Keratinocyte (primary cell): ENCODE measurements around the gene SLC27A2. TPM values are rescaled to one million over a fixed set of nuclear protein-coding genes. Genes with fewer than 3 reads are reported as not detected.

Experiments used
- DNase-seq: peaks from one replicate; pipeline ENCODE4 v3.0.0-alpha.2; 2011; ENCODE audit warnings: low read depth, missing footprints, low spot score
- FAIRE-seq: peaks from 2 replicates; lab custom pipeline; 2011; peaks lifted over from hg19 to GRCh38; lab: Jason Lieb, UNC
- H2AFZ ChIP-seq: 2 replicates; pipeline ENCODE4 v1.6.0; 2012; ENCODE audit warnings: low read length, control low read depth, inconsistent platforms; ENCODE audit not compliant: control insufficient read depth
- H3K27ac ChIP-seq: 2 replicates; pipeline ENCODE4 v1.5.1; 2011; ENCODE audit warnings: low read length; ENCODE audit not compliant: control insufficient read depth, insufficient read depth
- H3K27me3 ChIP-seq: 3 replicates; pipeline ENCODE4 v1.6.0; 2011; ENCODE audit warnings: low read length; ENCODE audit not compliant: control insufficient read depth, insufficient read depth; ENCODE audit errors: extremely low read depth
- H3K36me3 ChIP-seq, 2 experiments: 2 replicates in 1 of 2; 3 replicates in 1 of 2; pipeline ENCODE4 v1.5.1; 2011; ENCODE audit warnings: low read length in 2 of 2, mild to moderate bottlenecking in 1 of 2; ENCODE audit not compliant: control insufficient read depth in 2 of 2, insufficient read depth in 2 of 2; ENCODE audit errors: extremely low read depth in 1 of 2
- H3K4me1 ChIP-seq: 3 replicates; pipeline ENCODE4 v1.5.1; 2011; ENCODE audit warnings: low read length; ENCODE audit not compliant: control insufficient read depth, insufficient read depth; ENCODE audit errors: extremely low read depth
- H3K4me2 ChIP-seq: 3 replicates; pipeline ENCODE4 v1.6.0; 2011; ENCODE audit warnings: low read depth, low read length; ENCODE audit not compliant: control insufficient read depth, insufficient read depth; ENCODE audit errors: extremely low read depth
- H3K4me3 ChIP-seq, 3 experiments: fragments of 200-600 bp in 1 of 3; sonication (generic) in 1 of 3; 2 replicates in 2 of 3; 3 replicates in 1 of 3; pipeline ENCODE4 v1.5.1; 2011 to 2016; ENCODE audit warnings: low read length in 3 of 3, mild to moderate bottlenecking in 3 of 3, control low read depth in 2 of 3, inconsistent platforms in 1 of 3, low read depth in 1 of 3, mixed read lengths in 1 of 3, mixed run types in 1 of 3, moderate library complexity in 1 of 3; ENCODE audit not compliant: control insufficient read depth in 2 of 3, insufficient read depth in 2 of 3; ENCODE audit errors: extremely low read depth in 1 of 3
- H3K79me2 ChIP-seq: 2 replicates; pipeline ENCODE4 v1.6.0; 2012; ENCODE audit warnings: low read length; ENCODE audit not compliant: control insufficient read depth, insufficient read depth
- H3K9ac ChIP-seq: 3 replicates; pipeline ENCODE4 v1.6.0; 2011; ENCODE audit warnings: low read length; ENCODE audit not compliant: control insufficient read depth, insufficient read depth; ENCODE audit errors: extremely low read depth
- H3K9me1 ChIP-seq: 3 replicates; pipeline ENCODE4 v1.6.0; 2011; ENCODE audit warnings: low read length; ENCODE audit not compliant: control insufficient read depth, insufficient read depth; ENCODE audit errors: extremely low read depth
- H3K9me3 ChIP-seq: 2 replicates; pipeline ENCODE4 v1.5.1; 2012; ENCODE audit warnings: low read depth, low read length; ENCODE audit not compliant: control insufficient read depth
- H4K20me1 ChIP-seq: 3 replicates; pipeline ENCODE4 v1.6.0; 2011; ENCODE audit warnings: low read length; ENCODE audit not compliant: control insufficient read depth, insufficient read depth; ENCODE audit errors: extremely low read depth
- CTCF ChIP-seq, 3 experiments: IDR thresholded peaks in 1 of 3; conservative IDR thresholded peaks in 1 of 3; optimal IDR thresholded peaks in 1 of 3; 2 replicates in 2 of 3; 3 replicates in 1 of 3; pipeline versions ENCODE3 to v1.5.1; 2011; ENCODE audit warnings: low read length in 3 of 3, mild to moderate bottlenecking in 3 of 3, moderate library complexity in 2 of 3, control low read depth in 1 of 3, inconsistent platforms in 1 of 3; ENCODE audit not compliant: insufficient read depth in 2 of 3; ENCODE audit errors: extremely low read depth in 1 of 3
- EZH2 ChIP-seq: IDR thresholded peaks from one replicate; pipeline ENCODE4 v1.6.1; 2012; ENCODE audit warnings: inconsistent platforms, mild to moderate bottlenecking, low read length, moderate library complexity
- dilution Hi-C: fragments of 300-500 bp; cut with MboI; formaldehyde crosslinking; loops from one replicate; pipeline ENCODE4 v1.7.0; 2020; ENCODE audit warnings: low sequenced_read_pairs; ENCODE audit not compliant: extremely low pct_ligation_motif_present
- polyA plus RNA-seq, 5 experiments: library from polyadenylated mRNA; depleted of rRNA in 3 of 5; stranded (reverse) in 3 of 5; stranded (forward) in 1 of 5; unstranded in 1 of 5; fragments of >200 nt; gene quantifications; 1 replicate in 1 of 5; 2 replicates in 3 of 5; 3 replicates in 1 of 5; pipeline versions ENCODE4 v1.2.1 to v1.2.3, GENCODE V29; 2011 to 2012; ENCODE audit warnings: missing spikeins in 2 of 5, low read depth in 1 of 5, low replicate concordance in 1 of 5

SLC27A2 gene
- polyA plus RNA-seq, 1 donor (not counting 4 experiments of a cell fraction or from before 2014, with no cell fraction given) = 0.34 TPM

DNA sequence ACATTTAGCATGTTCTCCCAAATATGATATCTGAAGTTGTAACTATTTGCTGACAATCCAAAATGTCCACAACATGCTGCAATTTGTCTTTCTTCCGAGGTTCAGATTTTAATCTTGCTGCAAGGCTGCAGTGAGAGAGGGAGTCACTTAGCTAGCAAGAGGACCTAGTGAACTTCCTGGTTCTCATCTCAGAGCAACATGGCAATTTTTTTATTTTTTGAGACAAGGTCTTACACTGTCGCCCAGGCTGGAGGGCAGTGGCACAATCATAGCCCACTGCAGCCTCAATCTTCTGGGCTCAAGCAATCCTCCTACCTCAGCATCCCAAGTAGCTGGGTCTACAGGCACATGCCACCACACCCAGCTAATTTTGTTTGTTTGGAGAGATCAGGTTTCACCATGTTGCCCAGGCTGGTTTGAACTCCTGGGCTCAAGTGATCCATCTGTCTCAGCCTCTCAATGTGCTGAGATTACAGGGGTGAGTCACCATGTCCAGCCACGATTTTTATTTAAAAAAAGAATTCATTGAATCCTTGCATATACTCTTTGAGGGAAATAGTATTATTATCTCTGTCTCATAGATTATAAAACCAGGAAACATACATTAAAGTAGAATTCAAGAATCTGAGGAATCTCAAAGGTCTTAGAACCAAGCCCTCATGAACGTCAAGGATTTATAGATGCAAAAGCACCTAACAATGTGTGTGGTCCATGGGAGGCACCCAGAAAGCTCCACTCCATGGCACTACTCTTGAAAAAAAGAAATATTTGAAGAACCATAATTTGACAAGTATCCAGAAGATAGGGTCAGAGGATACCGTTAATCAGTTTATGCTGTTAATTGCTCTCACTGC is 74.4 kb downstream of the SLC27A2 start:
- Histone ChIP-seq H3K4me2 (no peak overlapping the region), H3K9ac (no peak overlapping the region), H3K27me3 (no peaks in the 10 kb centered on the region), H3K36me3 (no peaks in the 10 kb centered on the region), H3K4me3 (no peak overlapping the region), H3K4me1 (peaks cover 3% of the 10 kb centered on the region), H3K9me1 (no peaks in the 10 kb centered on the region), H4K20me1 (no peaks in the 10 kb centered on the region), H3K27ac (no peak overlapping the region), H3K9me3 (no peaks in the 10 kb centered on the region), H2AFZ (no peak overlapping the region), H3K79me2 (no peaks in the 10 kb centered on the region)
- dilution Hi-C loops = no loop called here
- FAIRE-seq (no peak), DNase-seq (no peak)
- TF ChIP-seq CTCF (optimal IDR thresholded peaks at IDR 0.05 in 1 of 3, IDR thresholded peaks at IDR 0.05 in 1 of 3, conservative IDR thresholded peaks at IDR 0.05 in 1 of 3; ENCODE audit: extremely low read depth in 1 of 3, insufficient read depth in 2 of 3, low read length in 3 of 3) = no peak

GRCh38 chr15:50257332-50257731 is 75.3 kb downstream of the SLC27A2 start:
- dilution Hi-C loops = no loop called here
- no peak for DNase-seq
- no peak overlapping the region for H3K4me3 ChIP-seq
- no peak overlapping the region for H2AFZ ChIP-seq
- no peak overlapping the region for H3K27ac ChIP-seq
- no peaks in the 10 kb centered on the region for H3K36me3 ChIP-seq
- H3K9me3 ChIP-seq = no peaks in the 10 kb centered on the region
- no peaks in the 10 kb centered on the region for H3K79me2 ChIP-seq
- TF ChIP-seq CTCF (optimal IDR thresholded peaks at IDR 0.05 in 1 of 3, IDR thresholded peaks at IDR 0.05 in 1 of 3, conservative IDR thresholded peaks at IDR 0.05 in 1 of 3; ENCODE audit: extremely low read depth in 1 of 3, insufficient read depth in 2 of 3, low read length in 3 of 3) (no peak), EZH2 (no peak)
- H4K20me1 ChIP-seq = no peaks in the 10 kb centered on the region
- H3K4me1 ChIP-seq = peaks cover 3% of the 10 kb centered on the region
- H3K9ac ChIP-seq = no peak overlapping the region
- no peak for FAIRE-seq
- no peaks in the 10 kb centered on the region for H3K9me1 ChIP-seq
- H3K27me3 ChIP-seq = no peaks in the 10 kb centered on the region
- H3K4me2 ChIP-seq = no peak overlapping the region
